ENCODE measurements around the gene C10orf53.

C10orf53 gene

DNA sequence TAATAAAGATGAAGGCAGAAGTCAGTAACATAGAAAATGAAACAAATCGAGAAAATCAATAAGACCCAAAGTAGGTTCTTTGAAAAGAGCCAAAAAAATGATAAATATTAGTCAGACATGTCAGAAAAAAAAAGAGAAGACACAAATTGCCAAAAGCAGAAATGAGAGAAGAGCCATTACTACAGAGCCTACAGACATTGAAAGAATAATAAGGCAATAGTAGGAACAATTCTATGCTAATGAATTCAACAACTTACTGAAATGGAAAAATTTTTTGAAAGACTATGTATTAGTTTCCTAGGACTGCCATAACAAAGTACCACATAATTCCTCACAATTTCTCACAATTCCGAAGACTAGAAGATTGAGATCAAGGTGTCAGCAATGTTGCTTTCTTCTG, 47.1 kb downstream of the C10orf53 start:
- FAIRE-seq (no peak), DNase-seq (ENCODE audit: insufficient read length) (no peak)
- TF ChIP-seq TAF1 (IDR thresholded peaks at IDR 0.05; ENCODE audit: borderline replicate concordance, low read depth, low read length) (no peak), POLR2A (IDR thresholded peaks at IDR 0.05; ENCODE audit: low read depth, low read length) (no peak), POLR2AphosphoS5 (IDR thresholded peaks at IDR 0.05; ENCODE audit: low read depth, low read length) (no peak)

DNA sequence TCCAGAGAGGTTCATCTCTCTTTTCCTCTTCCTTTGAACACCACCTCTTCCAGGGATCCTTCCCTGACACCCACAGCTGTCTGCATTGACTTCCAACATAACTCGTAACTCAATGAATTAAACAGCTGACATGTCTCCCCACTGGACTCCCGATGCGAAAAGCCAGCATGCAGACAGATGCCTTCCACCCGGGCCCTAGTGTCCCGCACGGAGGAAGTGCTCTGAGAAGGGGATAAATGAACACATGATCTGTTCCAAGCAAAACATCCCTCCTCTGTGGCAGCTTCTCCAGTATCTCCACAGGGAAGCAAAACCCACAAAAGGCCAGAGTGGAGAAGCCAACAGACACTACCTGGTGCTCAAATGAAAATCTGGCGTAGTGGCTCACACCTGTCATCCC, 54.4 kb downstream of the C10orf53 start:
- FAIRE-seq (no peak), DNase-seq (ENCODE audit: insufficient read length) (no peak)
- TF ChIP-seq TAF1 (IDR thresholded peaks at IDR 0.05; ENCODE audit: borderline replicate concordance, low read depth, low read length) (no peak), POLR2AphosphoS5 (IDR thresholded peaks at IDR 0.05; ENCODE audit: low read depth, low read length) (no peak), POLR2A (IDR thresholded peaks at IDR 0.05; ENCODE audit: low read depth, low read length) (no peak)

DNA sequence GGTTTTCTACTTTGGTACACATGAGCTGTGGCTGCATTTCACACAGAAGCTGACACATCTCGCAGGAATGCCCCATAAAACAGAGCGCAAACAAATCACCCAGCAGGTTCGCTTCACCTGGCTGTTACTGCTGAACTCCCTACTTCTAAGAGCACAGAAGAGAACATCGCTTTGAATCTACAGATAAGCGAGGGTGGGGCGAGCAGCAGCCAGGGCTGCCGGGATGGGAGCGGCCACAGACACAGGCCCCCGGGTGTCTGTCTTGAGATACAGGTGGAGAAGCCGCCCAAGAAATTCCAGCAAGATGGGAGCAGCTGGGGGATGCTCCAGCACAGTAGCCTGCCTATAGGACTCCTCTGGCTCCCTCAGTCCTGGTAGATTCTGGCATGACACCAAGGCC, 55.2 kb downstream of the C10orf53 start:
- TF ChIP-seq POLR2AphosphoS5 (IDR thresholded peaks at IDR 0.05; ENCODE audit: low read depth, low read length) (no peak), TAF1 (IDR thresholded peaks at IDR 0.05; ENCODE audit: borderline replicate concordance, low read depth, low read length) (no peak), POLR2A (IDR thresholded peaks at IDR 0.05; ENCODE audit: low read depth, low read length) (no peak)
- DNase-seq (ENCODE audit: insufficient read length) (no peak), FAIRE-seq (no peak)

DNA sequence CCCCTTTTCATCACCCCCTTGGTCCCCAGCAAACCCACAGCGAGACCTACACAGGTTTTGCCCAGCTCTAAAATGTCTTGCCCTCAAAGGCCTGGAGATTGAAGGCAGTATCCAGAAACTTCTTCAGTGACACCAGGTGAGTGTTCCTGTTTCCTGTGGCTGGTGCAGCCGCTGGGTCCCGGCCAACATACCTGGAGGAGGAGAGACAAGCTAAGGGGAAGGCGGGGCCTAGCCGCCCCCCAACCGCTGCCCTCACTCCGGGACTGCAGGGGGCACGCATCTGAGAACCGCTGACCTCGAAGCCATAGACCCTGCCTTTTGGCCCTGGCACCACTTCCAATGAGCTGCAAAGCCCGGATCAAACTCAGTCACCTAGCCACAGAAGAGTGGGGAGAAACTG, 55.7 kb downstream of the C10orf53 start:
- DNase-seq (ENCODE audit: insufficient read length) (no peak), FAIRE-seq (no peak)
- TF ChIP-seq POLR2A (IDR thresholded peaks at IDR 0.05; ENCODE audit: low read depth, low read length) (no peak), TAF1 (IDR thresholded peaks at IDR 0.05; ENCODE audit: borderline replicate concordance, low read depth, low read length) (no peak), POLR2AphosphoS5 (IDR thresholded peaks at IDR 0.05; ENCODE audit: low read depth, low read length) (no peak)

DNA sequence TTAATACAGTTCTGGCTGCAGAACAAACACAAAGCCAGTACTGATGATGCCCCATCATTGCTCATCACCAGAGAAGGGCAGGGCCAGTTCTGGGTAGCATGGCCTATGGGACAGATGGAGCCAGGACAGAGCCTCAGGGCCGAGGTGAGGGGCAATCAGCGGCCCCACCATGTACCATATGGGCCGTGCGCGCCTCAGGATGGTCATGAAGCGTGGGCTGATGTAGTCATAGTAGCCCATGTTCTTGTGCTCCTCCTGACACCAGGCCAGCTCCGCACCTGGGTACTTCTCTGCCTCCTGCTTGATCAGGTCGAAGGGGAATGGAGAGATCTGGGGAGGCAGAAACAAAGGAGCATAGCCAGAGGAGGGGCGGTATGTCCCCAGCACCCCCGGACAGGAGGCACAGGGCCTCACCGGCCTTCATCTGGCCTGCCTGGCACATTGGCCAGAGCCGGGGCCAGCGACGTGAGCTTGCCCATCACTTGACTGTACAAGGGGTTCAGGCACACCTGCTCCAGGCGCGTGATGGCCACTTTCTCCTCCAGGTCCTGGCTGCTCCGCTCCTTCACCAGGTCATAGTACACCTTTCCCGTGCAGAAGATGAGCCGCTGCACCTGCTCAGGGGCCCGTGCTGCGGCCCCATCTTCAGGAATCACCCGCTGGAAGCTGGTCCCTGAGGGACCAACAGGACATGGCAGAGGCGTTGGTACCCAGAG, 56.6 kb downstream of the C10orf53 start:
- no peak for DNase-seq (ENCODE audit: insufficient read length)
- TF ChIP-seq POLR2A (IDR thresholded peaks at IDR 0.05; ENCODE audit: low read depth, low read length) (no peak), POLR2AphosphoS5 (IDR thresholded peaks at IDR 0.05; ENCODE audit: low read depth, low read length) (no peak), TAF1 (IDR thresholded peaks at IDR 0.05; ENCODE audit: borderline replicate concordance, low read depth, low read length) (no peak)
- FAIRE-seq: no peak

DNA sequence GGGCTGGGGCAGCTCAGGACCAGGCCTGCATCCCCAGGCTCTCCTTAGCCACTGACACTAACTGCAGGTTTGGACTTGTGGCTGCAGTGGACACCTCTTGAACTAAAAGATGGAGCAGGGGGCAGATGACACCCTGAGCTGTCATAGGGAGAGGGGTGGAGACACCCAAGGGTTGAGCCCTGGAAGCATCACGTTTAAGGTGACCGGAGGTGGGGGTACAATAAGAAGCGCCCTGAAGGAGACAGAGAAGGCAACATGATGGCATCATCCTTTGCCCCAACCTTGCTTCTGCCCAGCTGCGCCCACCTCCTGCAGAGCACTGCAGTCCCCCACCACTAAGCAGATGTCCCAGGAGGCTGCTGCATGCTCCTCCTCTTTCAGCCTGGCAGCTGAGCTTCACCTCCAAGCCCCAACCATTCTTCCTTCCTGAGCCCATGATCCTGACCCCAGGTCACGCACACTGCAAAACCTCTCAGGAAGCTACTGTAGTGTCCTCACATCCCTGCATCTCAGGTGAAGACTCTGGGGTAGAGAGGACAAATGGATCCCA, 57.2 kb downstream of the C10orf53 start:
- TF ChIP-seq TAF1 (IDR thresholded peaks at IDR 0.05; ENCODE audit: borderline replicate concordance, low read depth, low read length) (no peak), POLR2A (IDR thresholded peaks at IDR 0.05; ENCODE audit: low read depth, low read length) (no peak), POLR2AphosphoS5 (IDR thresholded peaks at IDR 0.05; ENCODE audit: low read depth, low read length) (no peak)
- FAIRE-seq: no peak
- DNase-seq (ENCODE audit: insufficient read length): no peak

DNA sequence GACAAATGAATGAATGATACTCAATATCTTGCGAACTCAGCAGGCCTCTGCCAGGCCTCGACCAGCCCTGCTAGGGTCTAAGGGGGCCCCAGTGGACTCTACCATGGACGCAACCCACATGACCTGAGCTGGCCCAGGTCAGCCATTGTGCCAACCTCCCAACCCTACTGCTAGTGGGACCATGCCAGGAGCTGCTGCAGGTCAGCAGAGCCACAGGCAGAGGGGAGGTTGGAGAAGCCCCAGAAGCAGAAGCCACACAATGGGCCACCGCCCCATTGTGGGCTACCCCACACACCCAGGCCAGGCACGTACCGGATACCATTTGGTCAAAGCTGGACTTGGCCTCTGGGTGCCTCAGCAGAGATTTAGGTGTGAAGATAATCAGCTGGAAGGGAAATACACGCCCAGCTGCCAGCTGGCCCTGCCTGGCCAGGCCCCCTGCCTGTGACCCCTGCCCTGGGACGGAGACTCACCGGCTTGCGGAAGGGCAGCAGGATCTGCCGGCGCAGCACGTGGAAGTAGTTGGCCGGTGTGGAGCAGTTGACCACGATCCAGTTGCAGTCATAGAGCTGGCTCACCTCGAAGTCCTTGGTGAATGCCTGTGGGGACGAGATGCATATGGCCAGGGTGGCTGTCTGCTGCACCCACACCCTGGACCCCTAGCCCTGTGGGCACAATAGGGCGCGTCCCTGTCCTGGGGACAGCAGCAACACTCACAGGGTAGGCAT, 58.2 kb downstream of the C10orf53 start:
- TF ChIP-seq POLR2A (IDR thresholded peaks at IDR 0.05; ENCODE audit: low read depth, low read length): no peak
- peak; percentile 16 for DNase-seq (ENCODE audit: insufficient read length)
- FAIRE-seq: no peak

DNA sequence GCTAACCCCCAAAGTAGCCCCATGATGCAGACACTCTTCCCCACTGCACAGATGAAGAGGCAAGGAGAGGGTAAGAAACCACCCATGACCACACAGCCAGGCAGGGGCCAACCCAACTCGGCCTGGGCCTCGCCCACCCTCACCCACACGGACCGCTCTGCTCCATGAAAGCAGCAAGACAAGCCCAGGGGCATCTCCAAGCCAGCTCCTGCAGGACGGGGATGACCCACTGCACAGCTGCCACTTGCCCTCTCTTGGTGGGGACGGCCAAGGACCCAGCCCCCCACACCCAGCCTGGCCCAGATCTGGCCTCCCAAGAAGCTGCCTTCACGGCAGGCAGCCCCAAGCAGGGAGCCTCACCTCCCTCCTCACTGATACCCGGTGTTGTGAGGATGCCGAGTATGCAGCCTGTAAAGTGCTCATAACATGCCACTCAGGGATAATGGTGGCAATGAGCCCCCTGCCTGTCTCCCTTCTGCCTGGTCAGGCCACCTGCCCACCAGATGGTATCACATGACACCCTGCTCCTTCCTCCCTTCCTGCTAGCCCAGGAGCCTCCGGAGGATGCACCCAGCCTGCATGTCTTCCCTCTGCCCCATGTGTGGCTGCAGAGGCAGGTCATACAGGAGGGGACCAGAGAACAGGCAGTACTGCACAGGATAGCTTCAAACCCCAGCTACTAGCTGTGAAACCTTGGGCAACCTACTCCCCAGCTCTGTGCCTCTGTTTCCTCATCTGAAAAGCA, 59.3 kb downstream of the C10orf53 start:
- DNase-seq (ENCODE audit: insufficient read length): peak; percentile 12
- TF ChIP-seq TAF1 (IDR thresholded peaks at IDR 0.05; ENCODE audit: borderline replicate concordance, low read depth, low read length): no peak
- no peak for TF ChIP-seq POLR2AphosphoS5 (IDR thresholded peaks at IDR 0.05; ENCODE audit: low read depth, low read length)
- TF ChIP-seq POLR2A (IDR thresholded peaks at IDR 0.05; ENCODE audit: low read depth, low read length): no peak
- no peak for FAIRE-seq

DNA sequence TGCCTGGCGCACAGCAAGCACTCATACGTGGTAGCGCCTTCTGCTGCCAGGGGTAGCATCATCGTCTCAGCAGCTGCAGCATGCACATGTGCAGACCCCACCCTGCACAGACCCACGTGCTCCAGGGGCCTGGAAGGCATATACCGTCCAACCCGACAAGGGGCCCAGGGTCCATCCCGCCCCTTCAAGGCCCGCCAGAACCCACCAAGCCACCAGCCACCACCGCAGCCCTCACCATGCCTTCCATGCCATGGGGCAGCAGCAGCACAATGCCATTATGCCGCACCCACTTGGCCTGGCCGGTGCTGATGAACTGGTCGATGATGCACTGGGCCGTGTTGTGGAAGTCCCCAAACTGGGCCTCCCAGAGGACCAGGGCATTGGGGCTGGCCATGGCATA, 60.0 kb downstream of the C10orf53 start:
- FAIRE-seq (no peak), DNase-seq (ENCODE audit: insufficient read length) (no peak)
- TF ChIP-seq TAF1 (IDR thresholded peaks at IDR 0.05; ENCODE audit: borderline replicate concordance, low read depth, low read length) (no peak), POLR2AphosphoS5 (IDR thresholded peaks at IDR 0.05; ENCODE audit: low read depth, low read length) (no peak), POLR2A (IDR thresholded peaks at IDR 0.05; ENCODE audit: low read depth, low read length) (no peak)

DNA sequence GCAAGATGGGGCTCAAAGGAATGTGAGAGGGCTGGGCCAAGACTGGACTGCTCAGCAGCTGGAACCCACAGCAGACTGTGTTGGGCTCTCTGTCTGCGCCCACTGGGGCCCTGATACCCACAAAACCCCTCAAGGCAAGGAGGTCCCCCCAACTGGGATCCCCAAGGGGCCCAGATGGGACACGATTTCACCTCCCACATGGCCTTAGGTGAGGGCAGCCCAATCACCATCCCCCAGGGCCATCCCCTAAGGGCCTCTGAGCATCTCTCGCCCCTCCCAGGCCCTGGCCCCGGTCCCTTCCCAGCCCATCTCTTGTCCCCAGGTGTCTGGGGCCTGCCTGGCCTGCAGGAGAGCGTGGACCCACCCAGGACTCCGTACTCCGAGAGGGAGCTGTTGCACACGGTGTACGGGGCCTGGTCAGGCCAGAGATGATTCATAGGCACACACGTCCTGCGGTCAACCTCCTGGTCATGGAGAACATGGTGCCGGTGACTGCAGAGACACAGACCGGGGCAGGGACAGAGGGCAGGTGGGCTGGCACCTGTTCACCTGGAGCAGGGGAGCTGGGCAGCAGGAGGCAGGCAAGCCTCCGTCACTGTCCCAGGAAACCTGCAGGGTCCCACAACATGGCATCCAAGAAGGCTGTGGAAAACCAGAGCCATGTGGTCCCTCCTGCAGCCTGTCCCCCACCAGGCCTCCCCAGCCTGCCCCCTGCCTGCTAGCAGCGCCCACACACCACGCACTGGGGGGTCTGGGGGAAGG, 61.1 kb downstream of the C10orf53 start:
- DNase-seq (ENCODE audit: insufficient read length) (peak; percentile 17), FAIRE-seq (no peak)
- TF ChIP-seq POLR2AphosphoS5 (IDR thresholded peaks at IDR 0.05; ENCODE audit: low read depth, low read length): no peak
- no peak for TF ChIP-seq POLR2A (IDR thresholded peaks at IDR 0.05; ENCODE audit: low read depth, low read length)
- TF ChIP-seq TAF1 (IDR thresholded peaks at IDR 0.05; ENCODE audit: borderline replicate concordance, low read depth, low read length): no peak
